ENCODE measurements around the gene MC2R.

Gene MC2R

DNA sequence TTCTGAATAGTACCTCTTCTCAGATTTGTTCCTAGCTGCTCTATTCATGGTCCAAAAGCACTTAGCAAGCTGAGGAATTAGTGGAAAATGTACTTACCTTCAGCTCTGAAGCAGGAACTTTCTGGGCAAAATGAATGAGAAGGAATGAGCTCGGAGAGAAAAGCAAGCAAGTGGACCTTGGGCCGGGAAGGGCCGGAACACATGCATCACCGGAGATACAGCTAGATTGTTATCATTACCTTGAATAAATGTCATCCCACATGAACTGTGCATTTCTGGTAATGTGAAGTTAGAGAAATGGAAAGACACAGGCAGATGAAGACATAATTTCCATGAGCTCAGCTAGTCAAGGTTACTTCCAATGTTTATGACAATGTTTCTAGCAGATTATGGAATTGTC lies at the start of gene MC2R:
MC2R (minus strand) TSS at position 146 of the 400 bp plus-strand sequence. CDS start 30,018 bp downstream, outside the sequence.
- no peak for DNase-seq (ENCODE audit: low read depth)

GRCh38 chr18:13945811-13946210 lies 30.5 kb upstream of the MC2R start:
- no peak for DNase-seq (ENCODE audit: low read depth)

DNA sequence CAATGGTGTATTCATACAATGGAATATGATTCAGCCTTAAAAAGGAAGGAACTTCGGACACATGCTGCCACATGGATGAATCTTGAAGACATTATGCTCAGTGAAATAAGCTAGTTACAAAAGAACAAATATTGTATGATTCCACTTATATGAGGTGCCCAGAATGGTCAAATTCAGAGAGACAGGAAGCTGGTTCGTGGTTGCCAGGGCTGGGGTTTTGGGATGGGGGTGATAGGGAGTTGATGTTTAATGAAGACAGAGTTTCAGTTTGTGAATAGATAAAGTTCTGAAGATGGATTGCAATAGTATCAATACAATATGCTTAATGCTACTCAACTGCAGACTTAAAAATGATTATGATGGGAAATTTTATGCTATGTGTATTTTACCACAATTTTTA lies 28.0 kb upstream of the MC2R start:
- DNase-seq (ENCODE audit: low read depth), result no peak

DNA sequence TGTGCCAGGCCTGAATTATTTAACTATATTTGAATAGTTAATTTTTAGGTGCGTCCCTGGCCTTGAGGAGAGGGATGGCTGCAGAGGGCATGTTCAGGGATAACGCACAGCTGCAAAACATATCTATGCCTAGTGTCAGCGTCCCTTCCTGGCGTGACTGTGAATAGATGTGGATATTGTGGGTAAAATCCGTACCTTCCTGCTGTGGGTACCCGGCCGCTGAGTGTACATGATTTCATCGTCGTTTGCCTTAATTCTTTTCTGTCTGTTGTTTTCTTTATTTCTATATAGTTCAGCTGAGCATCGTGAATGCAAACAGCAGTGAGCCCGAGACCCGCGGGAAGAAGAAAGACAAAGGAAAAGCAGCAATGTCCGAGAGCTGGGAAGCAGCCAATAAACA lies 25.0 kb upstream of the MC2R start:
- no peak for DNase-seq (ENCODE audit: low read depth)

DNA sequence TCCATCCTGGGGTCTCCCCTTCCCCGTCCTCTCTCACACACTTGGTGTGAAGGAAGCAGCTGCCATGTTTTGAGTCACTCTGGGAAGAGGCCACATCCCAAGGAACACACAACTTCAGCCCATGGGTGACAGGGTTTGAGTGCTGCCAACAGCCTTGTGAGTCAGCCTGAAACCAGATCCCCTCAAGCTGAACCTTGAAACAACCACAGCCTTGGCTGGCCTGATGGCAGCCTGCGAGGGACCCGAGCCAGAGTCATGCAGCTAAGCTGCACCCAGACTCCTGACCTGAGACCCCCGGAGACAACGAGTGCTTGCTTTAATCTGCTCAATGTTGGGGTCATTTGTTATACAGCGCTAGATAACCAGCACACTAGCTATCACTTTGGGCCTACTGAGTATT lies 19.3 kb upstream of the MC2R start:
- DNase-seq (ENCODE audit: low read depth), result no peak

DNA sequence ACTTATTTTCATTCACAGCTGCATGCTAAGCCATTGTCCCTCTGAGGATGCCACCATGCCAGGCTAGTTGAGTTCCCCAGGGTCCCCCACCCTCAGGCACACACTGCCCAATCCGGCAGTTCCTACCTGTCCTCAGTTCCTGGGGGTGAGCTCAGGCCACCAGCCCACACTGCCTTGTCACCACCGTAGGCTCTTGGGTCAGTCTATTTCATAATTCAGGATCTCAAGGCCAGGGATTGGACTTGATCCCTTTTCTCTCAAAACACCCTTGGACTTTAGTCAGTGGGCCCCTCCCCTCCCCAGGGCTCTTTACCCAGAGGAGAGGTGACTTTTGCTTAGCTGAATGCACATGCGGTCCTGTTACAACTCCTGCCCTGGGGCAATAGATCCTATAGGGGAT lies 18.7 kb upstream of the MC2R start:
- DNase-seq (ENCODE audit: low read depth), result no peak

DNA sequence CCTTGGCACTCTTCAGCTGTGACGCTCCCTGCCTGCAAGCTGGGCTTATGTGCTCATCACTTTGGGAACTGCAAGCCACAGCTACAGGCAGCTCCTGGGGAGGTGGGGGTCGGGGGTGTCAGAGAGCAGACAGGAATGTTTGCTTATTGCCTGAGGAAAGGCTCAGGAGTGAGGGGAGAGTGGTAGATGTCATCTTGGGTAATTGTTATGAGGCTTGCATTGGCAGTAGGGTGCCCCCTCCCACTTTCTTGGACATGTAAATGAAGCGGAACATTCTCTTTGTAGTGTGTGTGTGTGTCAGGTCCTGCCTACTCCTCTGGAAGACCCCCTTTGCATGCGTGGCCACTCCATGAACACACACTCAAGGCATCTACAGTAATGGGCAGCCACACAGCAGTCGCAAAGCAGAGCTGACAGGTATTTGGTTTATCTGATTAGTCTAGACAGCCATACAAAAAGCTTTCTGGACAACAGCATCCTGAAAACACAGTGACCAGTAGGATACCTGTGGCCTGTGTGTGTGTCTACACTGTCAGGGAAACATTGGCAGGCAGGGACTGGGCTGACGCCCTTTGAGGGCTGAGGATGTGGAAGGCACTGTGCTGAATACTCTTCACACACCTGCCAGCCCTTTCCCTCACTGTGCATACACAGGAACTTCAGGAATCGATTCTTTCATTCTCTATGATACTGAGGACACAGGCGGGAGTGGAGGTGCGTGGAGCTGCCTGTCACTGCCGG lies 17.1 kb upstream of the MC2R start:
- DNase-seq (ENCODE audit: low read depth), result no peak

- no peak for DNase-seq (ENCODE audit: low read depth)
These were observed 15.6 kb upstream of the MC2R start for GRCh38 chr18:13930964-13931363.

DNA sequence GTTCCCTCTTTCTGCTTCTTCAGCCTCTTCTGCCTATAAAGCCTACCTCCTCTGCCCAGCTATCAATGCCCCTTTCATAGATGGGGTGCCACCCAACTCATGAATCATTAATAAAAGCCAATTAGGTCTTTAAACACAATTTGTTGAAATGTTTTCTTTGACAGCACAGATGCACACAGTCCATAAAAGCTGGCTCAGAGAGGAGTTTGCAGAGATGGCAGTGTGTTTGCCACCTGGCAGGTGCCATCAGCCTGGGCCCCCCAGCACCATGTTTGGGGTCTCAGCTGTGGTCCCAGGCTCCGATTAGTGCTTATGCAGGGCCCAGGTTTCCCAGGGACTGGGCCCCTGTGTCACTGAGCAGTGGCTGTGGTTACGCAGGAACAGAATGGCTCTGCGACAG lies 7.9 kb upstream of the MC2R start:
- DNase-seq (ENCODE audit: low read depth), result no peak

- no peak for DNase-seq (ENCODE audit: low read depth)
These were observed 3.6 kb upstream of the MC2R start for GRCh38 chr18:13918898-13919297.

DNA sequence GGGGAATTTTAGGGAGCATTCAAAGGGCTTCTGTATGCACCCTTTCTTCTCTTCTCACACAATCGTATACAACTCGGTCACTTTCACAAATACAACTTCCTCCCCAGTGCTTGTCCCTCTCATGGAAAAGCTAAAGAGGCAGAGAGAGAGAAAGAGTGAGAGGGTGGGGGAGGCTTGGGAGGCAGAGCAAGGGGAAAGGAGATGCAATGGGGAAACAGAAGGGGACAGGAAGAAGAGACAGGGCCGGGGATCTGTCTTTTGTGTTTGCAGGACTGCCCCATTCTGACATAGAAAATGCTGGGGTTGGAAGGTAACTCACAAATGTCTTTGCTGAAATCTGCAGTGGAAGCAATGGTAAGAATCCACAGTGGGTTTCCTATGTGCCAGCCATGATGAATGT lies 2.1 kb upstream of the MC2R start:
- DNase-seq (ENCODE audit: low read depth), result no peak

DNA sequence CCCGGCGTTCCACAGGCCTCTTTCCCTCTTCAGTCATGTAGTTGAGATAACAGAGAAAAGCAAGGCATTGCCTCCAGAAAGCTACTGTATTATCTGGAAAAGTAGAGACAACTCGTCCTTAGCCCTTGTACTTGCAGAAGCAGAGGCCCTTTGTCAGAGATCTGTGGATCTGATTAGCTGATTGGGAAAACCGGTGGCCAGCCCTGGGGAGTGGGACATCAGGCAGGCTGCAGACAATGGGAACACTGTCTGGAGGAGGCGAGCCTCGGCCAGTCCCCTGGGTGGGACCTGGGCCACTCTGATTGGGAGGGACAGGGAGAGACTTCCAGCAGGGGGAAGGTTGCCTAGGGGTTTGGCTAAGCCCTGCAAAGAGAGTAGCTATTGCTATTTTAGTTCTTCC lies 1.2 kb upstream of the MC2R start:
- DNase-seq (ENCODE audit: low read depth), result no peak

DNA sequence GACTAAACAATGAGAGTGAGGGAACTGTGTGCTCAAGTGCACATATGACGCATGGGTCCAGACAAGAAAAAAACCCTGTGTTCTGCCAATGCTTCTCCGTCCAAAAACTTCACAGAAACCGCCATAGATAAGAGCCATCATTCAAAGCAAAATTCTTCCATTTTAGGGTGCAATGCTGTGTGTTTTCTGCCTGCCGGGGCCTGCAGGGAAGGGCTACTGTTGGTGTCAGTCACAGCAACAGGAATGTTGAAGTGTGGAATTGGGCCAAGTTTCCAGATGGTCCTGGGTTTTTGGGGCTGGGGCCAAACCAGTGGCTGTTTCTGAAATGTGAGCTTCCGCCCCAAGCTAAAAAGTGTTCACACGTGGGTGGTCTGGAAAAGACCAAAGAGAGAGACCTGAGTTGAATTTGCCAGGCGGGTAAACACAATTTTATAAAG lies 677 bp upstream of the MC2R start:
- DNase-seq (ENCODE audit: low read depth), result no peak

GRCh38 chr18:13914756-13915155 lies 580 bp downstream of the MC2R start:
- DNase-seq (ENCODE audit: low read depth), result no peak

GRCh38 chr18:13914170-13914569 lies 1.2 kb downstream of the MC2R start:
- DNase-seq (ENCODE audit: low read depth), result no peak

GRCh38 chr18:13913205-13913604 lies 2.1 kb downstream of the MC2R start:
- no peak for DNase-seq (ENCODE audit: low read depth)

- no peak for DNase-seq (ENCODE audit: low read depth)
These were observed 2.7 kb downstream of the MC2R start for GRCh38 chr18:13912601-13913000.

GRCh38 chr18:13910986-13911385 lies 4.3 kb downstream of the MC2R start:
- DNase-seq (ENCODE audit: low read depth), result no peak

GRCh38 chr18:13910501-13910900 lies 4.8 kb downstream of the MC2R start:
- DNase-seq (ENCODE audit: low read depth), result no peak

DNA sequence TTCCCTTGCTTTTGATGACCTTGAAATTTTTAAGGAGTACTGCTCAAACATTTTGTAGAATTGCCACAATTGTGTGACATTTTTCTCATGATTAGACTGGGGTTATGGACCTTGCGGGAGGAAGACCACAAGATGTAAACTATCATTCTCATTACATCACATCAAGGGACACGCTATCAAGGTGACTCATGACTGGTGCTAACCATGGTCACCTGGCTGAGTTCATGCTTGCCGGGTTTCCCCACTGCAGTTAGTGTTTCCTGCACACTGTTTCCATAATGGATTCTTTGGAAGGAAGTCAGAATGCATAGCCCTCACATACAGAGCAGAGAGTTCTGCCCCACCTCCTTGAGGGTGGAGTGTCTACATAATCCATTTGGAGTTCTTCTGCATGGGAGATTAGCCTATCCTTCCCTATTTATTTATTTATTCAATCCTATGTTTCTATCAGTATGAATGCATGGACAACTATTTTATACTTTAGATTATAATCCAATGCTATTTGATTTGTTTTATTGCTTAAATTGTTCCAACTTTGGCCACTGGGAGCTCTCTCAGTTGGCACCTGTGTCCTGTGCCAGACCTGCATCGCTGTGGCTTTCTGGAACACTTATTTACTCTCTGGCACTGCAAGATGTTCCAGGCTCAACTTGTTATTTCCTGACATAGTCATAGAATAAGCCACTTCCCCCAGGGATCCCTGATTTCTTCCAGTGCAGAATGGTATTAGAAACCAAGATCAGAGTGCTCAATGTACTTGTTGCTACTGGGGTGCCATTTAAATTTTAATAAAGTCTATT lies 6.0 kb downstream of the MC2R start:
- DNase-seq (ENCODE audit: low read depth), result no peak

GRCh38 chr18:13900633-13901032 lies 14.7 kb downstream of the MC2R start:
- no peak for DNase-seq (ENCODE audit: low read depth)

DNA sequence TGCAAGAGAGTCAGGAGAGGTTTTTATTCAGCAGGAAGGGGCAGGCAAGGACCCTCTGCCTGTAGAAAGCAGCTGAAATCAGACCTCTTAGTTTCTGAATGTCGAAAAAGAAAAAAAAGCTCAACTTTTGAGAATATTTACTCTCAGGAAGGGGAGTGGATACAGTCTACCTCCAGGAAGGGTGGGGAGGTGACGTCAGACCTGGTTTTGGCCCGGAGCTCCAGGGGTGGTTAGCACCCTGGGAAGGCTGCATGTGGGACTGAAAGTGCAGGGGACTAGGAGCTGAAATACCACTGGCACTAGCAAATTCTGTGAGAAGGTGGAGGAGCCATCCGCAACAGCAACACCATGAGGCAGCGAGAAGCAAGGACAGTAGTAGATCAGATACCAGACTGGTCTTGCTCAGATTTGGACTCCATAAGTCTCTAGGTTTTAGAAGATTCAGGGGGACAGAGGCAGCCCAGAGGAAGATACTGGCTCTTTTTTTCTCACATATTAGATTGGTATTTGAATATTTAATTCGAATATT lies 19.8 kb downstream of the MC2R start:
- DNase-seq (ENCODE audit: low read depth), result no peak

- no peak for DNase-seq (ENCODE audit: low read depth)
These were observed 20.8 kb downstream of the MC2R start for GRCh38 chr18:13894531-13894930.

Data from GM04503 (cell line).